ENCODE data around the gene MAD1L1.

DNA sequence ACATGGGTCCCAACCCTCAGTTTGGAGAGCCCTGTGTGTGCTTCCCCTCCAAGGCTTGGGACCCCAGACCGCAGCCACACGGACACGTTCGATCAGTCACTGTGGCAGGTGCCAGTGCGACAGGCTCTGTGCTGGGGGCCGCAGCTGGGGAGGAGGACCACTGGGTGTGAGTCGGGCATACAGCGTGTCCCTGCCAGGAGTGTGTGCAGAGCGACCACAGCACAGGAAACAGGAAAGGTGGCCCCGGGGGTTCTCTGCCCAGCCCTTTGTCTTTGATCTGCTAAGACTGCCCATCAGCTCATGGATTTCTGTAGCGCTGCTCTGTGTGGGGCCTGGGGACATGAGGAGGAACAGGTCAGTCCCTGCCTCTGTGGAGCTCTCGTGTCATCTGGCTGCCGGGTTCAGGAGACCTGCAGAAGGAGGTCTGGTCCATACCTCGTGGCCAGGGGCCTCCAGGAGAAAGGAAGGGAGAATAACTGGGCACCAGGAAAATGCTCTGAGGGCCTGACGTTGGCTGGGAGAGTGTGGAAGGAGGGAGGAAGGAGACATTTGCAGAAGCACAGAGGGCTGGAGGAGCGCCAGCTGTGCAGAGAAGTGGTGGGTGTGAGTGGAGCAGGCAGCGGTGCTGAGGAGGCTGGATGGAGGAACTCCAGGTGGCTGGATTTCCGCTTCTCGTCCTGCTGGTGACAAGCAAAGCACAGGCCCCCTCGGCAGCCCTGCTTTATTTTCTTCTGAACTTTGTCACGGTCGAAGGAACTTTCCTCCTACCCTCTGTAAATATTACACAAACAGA lies 13.3 kb upstream of the MAD1L1 start:
- no peak for TF ChIP-seq EZH2phosphoT487 (conservative IDR thresholded peaks at IDR 0.05; ENCODE audit: low read length)
- TF ChIP-seq, protein P1, sequence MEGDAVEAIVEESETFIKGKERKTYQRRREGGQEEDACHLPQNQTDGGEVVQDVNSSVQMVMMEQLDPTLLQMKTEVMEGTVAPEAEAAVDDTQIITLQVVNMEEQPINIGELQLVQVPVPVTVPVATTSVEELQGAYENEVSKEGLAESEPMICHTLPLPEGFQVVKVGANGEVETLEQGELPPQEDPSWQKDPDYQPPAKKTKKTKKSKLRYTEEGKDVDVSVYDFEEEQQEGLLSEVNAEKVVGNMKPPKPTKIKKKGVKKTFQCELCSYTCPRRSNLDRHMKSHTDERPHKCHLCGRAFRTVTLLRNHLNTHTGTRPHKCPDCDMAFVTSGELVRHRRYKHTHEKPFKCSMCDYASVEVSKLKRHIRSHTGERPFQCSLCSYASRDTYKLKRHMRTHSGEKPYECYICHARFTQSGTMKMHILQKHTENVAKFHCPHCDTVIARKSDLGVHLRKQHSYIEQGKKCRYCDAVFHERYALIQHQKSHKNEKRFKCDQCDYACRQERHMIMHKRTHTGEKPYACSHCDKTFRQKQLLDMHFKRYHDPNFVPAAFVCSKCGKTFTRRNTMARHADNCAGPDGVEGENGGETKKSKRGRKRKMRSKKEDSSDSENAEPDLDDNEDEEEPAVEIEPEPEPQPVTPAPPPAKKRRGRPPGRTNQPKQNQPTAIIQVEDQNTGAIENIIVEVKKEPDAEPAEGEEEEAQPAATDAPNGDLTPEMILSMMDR (IDR thresholded peaks at IDR 0.05; ENCODE audit: insufficient read depth, low read length, poor library complexity, severe bottlenecking), result no peak
